ENCODE data around the gene RPLP1.

RPLP1 gene

DNA sequence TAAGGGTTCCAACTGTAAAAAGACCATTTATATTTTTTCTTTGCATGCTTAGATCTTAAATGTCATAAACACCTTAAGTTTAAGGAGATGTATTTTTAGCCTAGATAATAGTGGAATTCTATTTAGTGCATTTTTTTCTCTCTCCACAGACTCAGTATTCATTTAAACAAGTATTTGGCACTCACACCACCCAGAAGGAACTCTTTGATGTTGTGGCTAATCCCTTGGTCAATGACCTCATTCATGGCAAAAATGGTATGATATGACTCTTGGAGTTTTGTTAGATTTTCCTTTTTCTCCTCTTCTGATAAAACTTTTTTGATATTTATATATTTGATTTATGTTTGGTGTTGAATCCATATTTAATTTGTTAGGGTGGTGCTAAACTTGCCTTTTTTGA, 31.1 kb upstream of the RPLP1 start:
- Histone ChIP-seq H3K4me1 (ENCODE audit: insufficient read depth, low read length, severe bottlenecking) (peaks cover under 1% of the 10 kb centered on the region), H3K4me3 (ENCODE audit: low read depth, low read length, poor library complexity, severe bottlenecking) (no peak overlapping the region), H3K9me2 (ENCODE audit: low read depth, low read length) (no peaks in the 10 kb centered on the region), H4K20me1 (ENCODE audit: insufficient read depth, low read length) (no peaks in the 10 kb centered on the region), H2AFZ (ENCODE audit: low read length) (no peak overlapping the region), H3K9me3 (ENCODE audit: low read length) (no peaks in the 10 kb centered on the region), H3K36me3 (ENCODE audit: insufficient read depth, low read length) (peaks cover 92% of the 10 kb centered on the region), H3K9ac (ENCODE audit: low read length) (no peak overlapping the region), H3K4me2 (ENCODE audit: low read length) (no peak overlapping the region), H3F3A (ENCODE audit: insufficient read depth, low read length) (no peaks in the 10 kb centered on the region), H3K27ac (ENCODE audit: low read depth, low read length, poor library complexity, severe bottlenecking) (no peak overlapping the region), H3K79me2 (ENCODE audit: insufficient read depth, low read length) (peaks cover under 1% of the 10 kb centered on the region; the same call in 1 of the 2 replicates), H3K27me3 (ENCODE audit: insufficient read depth, low read length) (no peaks in the 10 kb centered on the region)
- TF ChIP-seq, protein P1, sequence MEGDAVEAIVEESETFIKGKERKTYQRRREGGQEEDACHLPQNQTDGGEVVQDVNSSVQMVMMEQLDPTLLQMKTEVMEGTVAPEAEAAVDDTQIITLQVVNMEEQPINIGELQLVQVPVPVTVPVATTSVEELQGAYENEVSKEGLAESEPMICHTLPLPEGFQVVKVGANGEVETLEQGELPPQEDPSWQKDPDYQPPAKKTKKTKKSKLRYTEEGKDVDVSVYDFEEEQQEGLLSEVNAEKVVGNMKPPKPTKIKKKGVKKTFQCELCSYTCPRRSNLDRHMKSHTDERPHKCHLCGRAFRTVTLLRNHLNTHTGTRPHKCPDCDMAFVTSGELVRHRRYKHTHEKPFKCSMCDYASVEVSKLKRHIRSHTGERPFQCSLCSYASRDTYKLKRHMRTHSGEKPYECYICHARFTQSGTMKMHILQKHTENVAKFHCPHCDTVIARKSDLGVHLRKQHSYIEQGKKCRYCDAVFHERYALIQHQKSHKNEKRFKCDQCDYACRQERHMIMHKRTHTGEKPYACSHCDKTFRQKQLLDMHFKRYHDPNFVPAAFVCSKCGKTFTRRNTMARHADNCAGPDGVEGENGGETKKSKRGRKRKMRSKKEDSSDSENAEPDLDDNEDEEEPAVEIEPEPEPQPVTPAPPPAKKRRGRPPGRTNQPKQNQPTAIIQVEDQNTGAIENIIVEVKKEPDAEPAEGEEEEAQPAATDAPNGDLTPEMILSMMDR (IDR thresholded peaks at IDR 0.05; ENCODE audit: low read length), result no peak
- no peak for TF ChIP-seq EZH2 (IDR thresholded peaks at IDR 0.05; ENCODE audit: borderline replicate concordance, low read length)

DNA sequence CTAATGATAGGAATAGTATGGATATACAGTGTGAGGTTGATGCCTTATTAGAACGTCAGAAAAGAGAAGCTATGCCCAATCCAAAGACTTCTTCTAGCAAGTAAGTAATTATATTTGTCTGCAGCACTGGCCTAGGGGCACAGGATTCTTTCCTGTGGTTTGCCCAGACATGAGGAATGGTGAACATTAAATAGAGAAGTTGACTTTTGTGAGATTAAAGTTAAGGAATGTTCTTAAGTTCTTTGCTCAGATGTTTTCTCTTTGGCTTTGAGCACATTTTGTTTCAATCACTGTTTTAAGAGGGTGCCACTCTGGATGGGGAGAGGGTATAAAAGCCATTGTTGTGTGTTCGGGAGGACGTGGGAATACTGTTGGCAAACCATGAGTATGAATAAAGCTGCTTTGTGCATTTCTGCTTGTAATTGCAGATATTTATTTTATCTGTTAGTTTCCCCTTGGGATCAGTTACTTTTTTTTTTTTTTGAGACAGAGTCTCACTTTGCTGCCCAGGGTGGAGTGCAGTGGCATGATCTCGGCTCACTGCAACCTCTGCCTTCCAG, 30.2 kb upstream of the RPLP1 start:
- TF ChIP-seq, protein P1 (IDR thresholded peaks at IDR 0.05; ENCODE audit: low read length), result no peak
- no peak for TF ChIP-seq EZH2 (IDR thresholded peaks at IDR 0.05; ENCODE audit: borderline replicate concordance, low read length)
- Histone ChIP-seq H3K4me3 (ENCODE audit: low read depth, low read length, poor library complexity, severe bottlenecking) (no peak overlapping the region), H3K4me1 (ENCODE audit: insufficient read depth, low read length, severe bottlenecking) (no peaks in the 10 kb centered on the region), H3K36me3 (ENCODE audit: insufficient read depth, low read length) (peaks cover 95% of the 10 kb centered on the region), H2AFZ (ENCODE audit: low read length) (no peak overlapping the region), H3K27ac (ENCODE audit: low read depth, low read length, poor library complexity, severe bottlenecking) (no peak overlapping the region), H3K4me2 (ENCODE audit: low read length) (no peak overlapping the region), H3K9me3 (ENCODE audit: low read length) (no peaks in the 10 kb centered on the region), H3K27me3 (ENCODE audit: insufficient read depth, low read length) (no peaks in the 10 kb centered on the region), H3K9ac (ENCODE audit: low read length) (no peak overlapping the region), H3K9me2 (ENCODE audit: low read depth, low read length) (no peaks in the 10 kb centered on the region), H4K20me1 (ENCODE audit: insufficient read depth, low read length) (no peaks in the 10 kb centered on the region), H3K79me2 (ENCODE audit: insufficient read depth, low read length) (no peaks in the 10 kb centered on the region), H3F3A (ENCODE audit: insufficient read depth, low read length) (no peaks in the 10 kb centered on the region)

DNA sequence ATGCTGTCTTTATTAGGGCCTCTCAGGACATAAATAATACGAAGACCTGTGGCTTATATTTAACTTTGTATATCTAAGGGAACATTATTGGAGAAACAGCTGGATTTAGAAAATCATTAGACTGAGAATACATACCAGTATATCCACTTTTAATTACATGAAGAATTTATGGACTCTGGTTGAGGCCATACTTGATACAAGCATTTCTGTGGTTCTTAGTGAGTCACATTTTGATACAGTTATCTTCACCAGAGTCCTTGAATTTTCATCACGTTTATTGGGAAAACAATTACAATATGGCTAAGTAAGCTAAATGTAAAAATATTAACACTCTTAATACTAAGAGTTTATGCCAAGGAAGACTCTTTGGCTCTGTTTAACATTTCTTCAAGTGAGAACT, 28.6 kb upstream of the RPLP1 start:
- H3K9me2 ChIP-seq (ENCODE audit: low read depth, low read length), result no peaks in the 10 kb centered on the region
- H3K36me3 ChIP-seq (ENCODE audit: insufficient read depth, low read length), result peaks cover 89% of the 10 kb centered on the region
- no peak overlapping the region for H3K4me3 ChIP-seq (ENCODE audit: low read depth, low read length, poor library complexity, severe bottlenecking)
- no peak overlapping the region for H3K4me2 ChIP-seq (ENCODE audit: low read length)
- H3F3A ChIP-seq (ENCODE audit: insufficient read depth, low read length), result no peaks in the 10 kb centered on the region
- no peak overlapping the region for H2AFZ ChIP-seq (ENCODE audit: low read length)
- H3K9me3 ChIP-seq (ENCODE audit: low read length), result no peaks in the 10 kb centered on the region
- TF ChIP-seq, protein P1 (IDR thresholded peaks at IDR 0.05; ENCODE audit: low read length), result no peak
- TF ChIP-seq EZH2 (IDR thresholded peaks at IDR 0.05; ENCODE audit: borderline replicate concordance, low read length), result no peak
- no peaks in the 10 kb centered on the region for H3K4me1 ChIP-seq (ENCODE audit: insufficient read depth, low read length, severe bottlenecking)
- H3K27me3 ChIP-seq (ENCODE audit: insufficient read depth, low read length), result no peaks in the 10 kb centered on the region
- H3K27ac ChIP-seq (ENCODE audit: low read depth, low read length, poor library complexity, severe bottlenecking), result no peak overlapping the region
- H4K20me1 ChIP-seq (ENCODE audit: insufficient read depth, low read length), result no peaks in the 10 kb centered on the region
- H3K9ac ChIP-seq (ENCODE audit: low read length), result no peak overlapping the region
- H3K79me2 ChIP-seq (ENCODE audit: insufficient read depth, low read length), result no peaks in the 10 kb centered on the region

Data from OCI-LY1 (cell line).